Transverse colon (tissue), 4 donors: ENCODE measurements around the gene CADPS. TPM values are rescaled to one million over a fixed set of nuclear protein-coding genes. Genes with fewer than 3 reads are reported as not detected.

Experiments used
- DNase-seq: peaks from one replicate; pipeline ENCODE4 v3.0.0-alpha.2; 2019
- H3K27ac ChIP-seq, 4 donors: fragments of 200-600 bp; sonication (generic); 2 replicates each; pipeline ENCODE4 v1.5.1; 2016 to 2018; ENCODE audit warnings: inconsistent platforms in 4 of 4
- H3K27me3 ChIP-seq: fragments of 200-600 bp; sonication (generic); 2 replicates; pipeline ENCODE4 v1.5.1; 2017; ENCODE audit warnings: inconsistent platforms
- H3K36me3 ChIP-seq, 4 donors: fragments of 200-600 bp; sonication (generic); 2 replicates each; pipeline ENCODE4 v1.5.1; 2017 to 2019; ENCODE audit warnings: inconsistent platforms in 4 of 4
- H3K4me1 ChIP-seq, 4 donors: fragments of 200-600 bp; sonication (generic); 2 replicates each; pipeline ENCODE4 v1.5.1; 2017 to 2020; ENCODE audit warnings: inconsistent platforms in 4 of 4
- H3K4me3 ChIP-seq, 4 donors: fragments of 200-600 bp; sonication (generic); 1 replicate in 1 of 4; 2 replicates in 3 of 4; pipeline versions ENCODE4 v1.5.1 to v1.6.1; 2017 to 2019; ENCODE audit warnings: inconsistent platforms in 4 of 4
- H3K9me3 ChIP-seq, 2 donors: fragments of 200-600 bp; sonication (generic); 2 replicates each; pipeline ENCODE4 v1.5.1; 2017 to 2019; ENCODE audit warnings: inconsistent platforms in 2 of 2
- CTCF ChIP-seq, 5 experiments: fragments of 200-600 bp in 3 of 5; fragments of 450-650 bp in 2 of 5; sonication (generic) in 3 of 5; IDR thresholded peaks; 1 replicate in 2 of 5; 2 replicates in 3 of 5; pipeline ENCODE4 v1.5.1; 2016 to 2017; ENCODE audit warnings: antibody characterized with exemption in 5 of 5, inconsistent platforms in 3 of 5, mild to moderate bottlenecking in 2 of 5, moderate library complexity in 1 of 5
- EP300 ChIP-seq: sonication (generic); formaldehyde crosslinking; IDR thresholded peaks from one replicate; pipeline ENCODE4 v1.6.1; 2017; ENCODE audit warnings: antibody characterized with exemption, low read depth
- POLR2A ChIP-seq: fragments of 450-650 bp; IDR thresholded peaks from one replicate; pipeline ENCODE4 v1.6.1; 2016; ENCODE audit warnings: antibody characterized with exemption, mild to moderate bottlenecking, moderate library complexity
- POLR2AphosphoS5 ChIP-seq, 3 donors: sonication (generic); formaldehyde crosslinking; IDR thresholded peaks; one replicate each; pipeline ENCODE4 v1.6.1; 2016; ENCODE audit warnings: antibody characterized with exemption in 3 of 3
- WGBS, 2 donors: methylation state at CpG; one replicate each; pipeline ENCODE4 v1.1.5; 2018; ENCODE audit warnings: low coverage in 1 of 2; 5-methylcytosine and 5-hydroxymethylcytosine counted together
- in situ Hi-C, 4 donors: fragments of 200-750 bp; cut with MboI; loops; one replicate each; pipeline versions ENCODE4 v1.15.0 to v1.15.1; 2017; ENCODE audit warnings: low sequenced_read_pairs in 3 of 4, low pct_ligation_motif_present in 1 of 4, low pct_unique_long_range_greater_than_20kb in 1 of 4
- intact Hi-C: fragments of 100-400 bp; cut with DNase I; formaldehyde crosslinking; loops from one replicate; pipeline ENCODE4 v1.15.1; 2023; ENCODE audit warnings: low total_unique reads
- total RNA-seq, 4 donors: library from RNA; depleted of rRNA; stranded (reverse); fragments of >200 nt; gene quantifications; one replicate each; pipeline ENCODE4 v1.1.0, GENCODE V29; 2016

CADPS gene
- total RNA-seq, 4 donors from 2014 or later: 1.9 to 22.7 (median 8.9) TPM

GRCh38 chr3:62755285-62755684, 119.9 kb downstream of the CADPS start:
- Histone ChIP-seq H3K27ac (no peak overlapping the region), H3K9me3 (no peaks in the 10 kb centered on the region), H3K4me1 (no peaks in the 10 kb centered on the region), H3K4me3 (no peak overlapping the region), H3K27me3 (no peaks in the 10 kb centered on the region), H3K36me3 (no peaks in the 10 kb centered on the region)
- TF ChIP-seq POLR2A (no peak), EP300 (no peak), CTCF (IDR thresholded peaks at IDR 0.05) (no peak), POLR2AphosphoS5 (IDR thresholded peaks at IDR 0.05) (no peak)
- no peak for DNase-seq
- in situ Hi-C loops: no loop called here
- intact Hi-C loops: no loop called here
- WGBS, 2 donors: 63 to 76% methylated on average over 2 to 8 of the region's 8 CpGs

- 83 to 94% methylated on average over 2 of the region's 2 CpGs for WGBS, 2 donors
- no peak for TF ChIP-seq POLR2AphosphoS5 (IDR thresholded peaks at IDR 0.05)
- no peak for TF ChIP-seq EP300
- H3K27me3 ChIP-seq: no peaks in the 10 kb centered on the region
- no peaks in the 10 kb centered on the region for H3K9me3 ChIP-seq
- intact Hi-C loops: no loop called here
- H3K36me3 ChIP-seq: no peaks in the 10 kb centered on the region
- no peak for DNase-seq
- no peak overlapping the region for H3K4me3 ChIP-seq
- no peak overlapping the region for H3K27ac ChIP-seq
- no peaks in the 10 kb centered on the region for H3K4me1 ChIP-seq
- in situ Hi-C loops: no loop called here
These were observed 125.6 kb downstream of the CADPS start for GRCh38 chr3:62749657-62750056.

- Histone ChIP-seq H3K4me1 (no peaks in the 10 kb centered on the region), H3K36me3 (no peaks in the 10 kb centered on the region), H3K4me3 (no peak overlapping the region), H3K27me3 (no peaks in the 10 kb centered on the region), H3K27ac (no peak overlapping the region), H3K9me3 (no peaks in the 10 kb centered on the region)
- in situ Hi-C loops (no loop called here), intact Hi-C loops (no loop called here)
- WGBS, 2 donors: 65 to 81% methylated on average over 4 of the region's 4 CpGs
- TF ChIP-seq EP300: no peak
- TF ChIP-seq POLR2AphosphoS5 (IDR thresholded peaks at IDR 0.05): no peak
- no peak for TF ChIP-seq CTCF (IDR thresholded peaks at IDR 0.05)
- DNase-seq: no peak
These were observed 126.1 kb downstream of the CADPS start for GRCh38 chr3:62749130-62749529.

- TF ChIP-seq POLR2AphosphoS5 (IDR thresholded peaks at IDR 0.05): no peak
- TF ChIP-seq POLR2A: no peak
- H3K27me3 ChIP-seq: no peaks in the 10 kb centered on the region
- DNase-seq: no peak
- H3K4me3 ChIP-seq: no peak overlapping the region
- in situ Hi-C loops: no loop called here
- H3K9me3 ChIP-seq: no peaks in the 10 kb centered on the region
- peaks cover 0 to 6% (median 3%) of the 10 kb centered on the region in 4 donors for H3K4me1 ChIP-seq
- WGBS, 2 donors: 44% methylated on average over 3 of the region's 3 CpGs
- H3K27ac ChIP-seq: no peak overlapping the region
- no peaks in the 10 kb centered on the region for H3K36me3 ChIP-seq
- intact Hi-C loops: no loop called here
These were observed 137.8 kb downstream of the CADPS start for GRCh38 chr3:62737449-62737848.

GRCh38 chr3:62735510-62735909, 139.7 kb downstream of the CADPS start:
- intact Hi-C loops: no loop called here
- Histone ChIP-seq H3K9me3 (no peaks in the 10 kb centered on the region), H3K4me1 (peaks cover 0 to 13% (median 6%) of the 10 kb centered on the region in 4 donors), H3K4me3 (no peak overlapping the region), H3K27me3 (no peaks in the 10 kb centered on the region), H3K27ac (no peak overlapping the region), H3K36me3 (no peaks in the 10 kb centered on the region)
- TF ChIP-seq CTCF (IDR thresholded peaks at IDR 0.05) (no peak), POLR2A (no peak), POLR2AphosphoS5 (IDR thresholded peaks at IDR 0.05) (no peak), EP300 (no peak)
- in situ Hi-C loops: no loop called here
- 91 to 100% methylated on average over 1 of the region's 1 CpG for WGBS, 2 donors
- DNase-seq: no peak
